Kidney (tissue), 14 donors: Measurements from ENCODE around the gene MARCHF9. TPM values are rescaled to one million over a fixed set of nuclear protein-coding genes. Genes with fewer than 3 reads are reported as not detected.

Source experiments
- DNase-seq, 5 donors: peaks; one replicate each; pipeline ENCODE4 v3.0.0-alpha.2; 2013 to 2020
- FAIRE-seq: peaks from 2 replicates; lab custom pipeline; 2012; peaks lifted over from hg19 to GRCh38; lab: Jason Lieb, UNC
- H3K27ac ChIP-seq, 2 donors: one replicate each; pipeline ENCODE4 v1.7.0; 2013; ENCODE audit warnings: low read depth in 2 of 2, low read length in 2 of 2, inconsistent platforms in 1 of 2
- H3K27me3 ChIP-seq: one replicate; pipeline ENCODE4 v1.7.1; 2013; ENCODE audit warnings: low read length, inconsistent platforms; ENCODE audit not compliant: control insufficient read depth, insufficient read depth
- H3K36me3 ChIP-seq, 3 donors: one replicate each; pipeline versions ENCODE4 v1.7.0 to v1.7.1; 2013; ENCODE audit warnings: low read length in 3 of 3, control low read depth in 1 of 3, inconsistent platforms in 1 of 3; ENCODE audit not compliant: insufficient read depth in 3 of 3, control insufficient read depth in 2 of 3
- H3K4me1 ChIP-seq, 3 donors: one replicate each; pipeline versions ENCODE4 v1.7.0 to v1.7.1; 2013; ENCODE audit warnings: low read length in 3 of 3, inconsistent platforms in 1 of 3, low read depth in 1 of 3; ENCODE audit not compliant: control insufficient read depth in 2 of 3, insufficient read depth in 2 of 3
- H3K4me3 ChIP-seq, 3 donors: one replicate each; pipeline versions ENCODE4 v1.7.0 to v1.8.1; 2013; ENCODE audit warnings: low read length in 3 of 3, control low read depth in 1 of 3, inconsistent platforms in 1 of 3
- H3K9ac ChIP-seq, 3 donors: one replicate each; pipeline versions ENCODE4 v1.7.0 to v1.7.1; 2013; ENCODE audit warnings: low read length in 3 of 3, control low read depth in 1 of 3, inconsistent platforms in 1 of 3
- H3K9me3 ChIP-seq, 3 donors: one replicate each; pipeline versions ENCODE4 v1.7.0 to v1.7.1; 2013; ENCODE audit warnings: low read length in 3 of 3, control low read depth in 1 of 3, inconsistent platforms in 1 of 3; ENCODE audit not compliant: control insufficient read depth in 2 of 3, insufficient read depth in 1 of 3
- CTCF ChIP-seq: IDR thresholded peaks from 3 replicates; pipeline ENCODE4 v1.5.1; 2012; ENCODE audit warnings: mild to moderate bottlenecking, moderate library complexity, borderline replicate concordance; ENCODE audit not compliant: insufficient read depth; ENCODE audit errors: extremely low read depth
- intact Hi-C: fragments of 100-400 bp; cut with DNase I; formaldehyde crosslinking; loops from one replicate; pipeline ENCODE4 v1.11.1; 2022
- polyA plus RNA-seq: library from polyadenylated mRNA; stranded (reverse); fragments of 350-450 nt; fragmentation: Illumina TruSeq; extraction: RNeasy Lipid Tissue Mini Kit (QIAGEN cat#74804); gene quantifications from one replicate; pipeline ENCODE4 v1.2.3, GENCODE V29; 2014; ENCODE audit warnings: low read depth, low replicate concordance; ENCODE audit not compliant: insufficient read depth
- total RNA-seq: library from RNA; stranded (reverse); fragmentation: NEBNext Ultra II Directional; extraction: Animal tissue kit (Norgen Biotek cat#: 25700); gene quantifications from one replicate; pipeline ENCODE4 v1.2.1, GENCODE V29; 2021
- donor health status: control.
- donor health status: control.
- donor health status: control.
- donor health status: control.
- donor health status: control.
- donor health status: DM: yes; HTN: yes; CAD: no.
- donor health status: Normal renal cell carcinoma (clear cell type).

MARCHF9 gene
- total and polyA plus RNA-seq, 2 donors from 2014 or later = 22.9 to 38.4 TPM

GRCh38 chr12:57741844-57742738 lies 12.8 kb upstream of the MARCHF9 start:
- TF ChIP-seq CTCF = no peak
- H3K4me3 ChIP-seq = peak overlapping the region in 1 of 3 donors; percentile 25
- DNase-seq (no peak), FAIRE-seq (no peak)
- no peak overlapping the region for H3K9ac ChIP-seq
- H3K9me3 ChIP-seq = no peaks in the 10 kb centered on the region
- no peak overlapping the region for H3K27ac ChIP-seq
- intact Hi-C loops = no loop called here
- H3K36me3 ChIP-seq = peaks cover 0 to 8% (median 2%) of the 10 kb centered on the region in 3 donors
- peaks cover 16% of the 10 kb centered on the region for H3K27me3 ChIP-seq
- peaks cover 0 to 8% (median 5%) of the 10 kb centered on the region in 3 donors for H3K4me1 ChIP-seq

GRCh38 chr12:57743769-57744168 lies 11.1 kb upstream of the MARCHF9 start:
- Histone ChIP-seq H3K9ac (no peak overlapping the region), H3K27ac (no peak overlapping the region), H3K4me1 (peaks cover 0 to 8% (median 5%) of the 10 kb centered on the region in 3 donors), H3K4me3 (no peak overlapping the region), H3K9me3 (no peaks in the 10 kb centered on the region), H3K27me3 (peaks cover 14% of the 10 kb centered on the region), H3K36me3 (peaks cover 4 to 10% (median 7%) of the 10 kb centered on the region in 3 donors)
- no peak for FAIRE-seq
- no peak for TF ChIP-seq CTCF
- intact Hi-C loops = no loop called here
- no peak for DNase-seq

- Histone ChIP-seq H3K4me3 (peak overlapping the region; percentile 91 to 96 (median 96)), H3K36me3 (peaks cover 4 to 15% (median 7%) of the 10 kb centered on the region in 3 donors), H3K27me3 (peaks cover 14% of the 10 kb centered on the region), H3K9me3 (no peaks in the 10 kb centered on the region), H3K9ac (peak overlapping the region in 2 of 3 donors; percentile 89 to 96), H3K4me1 (peaks cover 0 to 6% (median 5%) of the 10 kb centered on the region in 3 donors), H3K27ac (peak overlapping the region; percentile 95 to 98)
- DNase-seq = peak in 1 of 5 donors; percentile 93
- FAIRE-seq = no peak
- TF ChIP-seq CTCF = no peak
- intact Hi-C loops = no loop called here
Observed at GRCh38 chr12:57744194-57744776, 10.6 kb upstream of the MARCHF9 start.
